ENCODE results near the gene ITGA5.

DNA sequence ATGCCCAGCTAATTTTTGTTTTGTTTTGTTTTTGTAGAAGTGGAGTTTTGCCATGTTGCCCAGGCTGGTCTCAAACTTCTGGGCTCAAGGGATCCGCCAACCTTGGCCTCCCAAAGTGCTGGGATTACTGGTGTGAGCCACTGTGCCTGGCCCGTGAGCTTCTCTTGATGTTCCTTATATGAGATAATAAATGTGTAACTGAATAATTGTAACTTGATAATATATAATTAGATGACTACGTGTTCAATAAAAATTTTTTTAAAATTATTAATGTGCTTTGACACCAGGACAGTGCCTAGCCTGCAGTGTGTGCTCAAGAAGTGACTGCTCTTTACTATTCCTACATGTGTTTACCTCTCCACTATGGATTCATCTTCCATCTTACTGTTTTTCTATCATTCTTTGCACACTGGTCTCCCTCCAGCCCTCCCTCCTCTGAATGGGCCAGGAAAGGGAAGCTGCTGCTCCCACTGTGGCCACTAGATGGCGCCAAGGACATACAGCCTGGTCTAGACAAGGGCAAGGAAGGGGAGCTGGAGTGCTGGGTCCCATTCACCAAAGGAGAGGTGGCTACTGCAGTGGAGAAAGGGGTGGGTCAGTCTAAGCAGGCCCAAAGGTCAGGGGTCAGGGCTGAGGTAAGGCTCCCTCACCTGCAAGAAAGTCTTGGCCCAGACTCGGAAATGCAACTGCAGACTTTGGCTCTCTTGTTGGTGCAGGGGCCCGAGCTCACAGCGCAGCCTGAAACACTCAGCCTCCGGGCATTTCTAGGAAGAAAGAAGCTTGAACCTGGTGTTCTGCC is 19.9 kb downstream of the ITGA5 start:
- TF ChIP-seq EZH2phosphoT487 (IDR thresholded peaks at IDR 0.05; ENCODE audit: insufficient read depth, low read depth) (no peak), EZH2 (IDR thresholded peaks at IDR 0.05; ENCODE audit: insufficient read depth, poor library complexity, severe bottlenecking) (no peak)
